Measurements from ENCODE around the gene ATF7. TPM values are rescaled to one million over a fixed set of nuclear protein-coding genes. Genes with fewer than 3 reads are reported as not detected.

Gene ATF7
- total and polyA plus RNA-seq, 9 of the 15 experiments (the other 6 are each of a cell fraction or from before 2014, with no cell fraction given) = 10.6 to 30.4 (median 20.7) TPM

GRCh38 chr12:53612978-53613377, 13.2 kb downstream of the ATF7 start:
- 100% methylated on average over 2 of the region's 2 CpGs for WGBS (ENCODE audit: insufficient coverage, low coverage, missing lambda C conversion rate)
- no peak for DNase-seq (ENCODE audit: extremely low read depth in 1 of 4, low spot score in 3 of 4)
- no TSS peak for BruUV-seq (replicated peaks)
- H3K36me3 ChIP-seq (ENCODE audit: control insufficient read depth, insufficient read depth, low read length) = peaks cover 9% of the 10 kb centered on the region; the same call in 2 of the 3 replicates
- no peaks in the 10 kb centered on the region for H3K9me1 ChIP-seq (ENCODE audit: control insufficient read depth, insufficient read depth, low read length)
- H3K4me1 ChIP-seq (replicated peaks in 1 of 2; ENCODE audit: control insufficient read depth in 2 of 2, insufficient read depth in 2 of 2, low read length in 2 of 2) = 0 out of 5 replicates have a peak, but pooled peaks cover under 1 to 5% of the 10 kb centered on the region in 2 experiments
- POLR2A ChIA-PET = interaction anchor here (4.7 kb wide), 1 partner anchor 11 kb away, joined by 46 read pairs; the partner anchor contains the start of gene ATF7
- CTCF ChIA-PET (ENCODE audit: low intra/inter-chr PET ratio) = no interaction called here
- ATAC-seq = no peak
- no peaks in the 10 kb centered on the region for H4K20me1 ChIP-seq (replicated peaks; ENCODE audit: control insufficient read depth, insufficient read depth, low read length)
- in situ Hi-C loops (cut with MboI) (no loop called here), intact Hi-C loops (cut with micrococcal nuclease) (no loop called here)
- FAIRE-seq = no peak
- no peak for TF ChIP-seq JUN (IDR thresholded peaks at IDR 0.05; ENCODE audit: borderline replicate concordance, low read depth, low read length)
- no peak for TF ChIP-seq JUN (CRISPR knock-in tag; IDR thresholded peaks at IDR 0.05; ENCODE audit: borderline replicate concordance)
- no peak for TF ChIP-seq PPARD (CRISPR knock-in tag; IDR thresholded peaks at IDR 0.05)
- no peak for TF ChIP-seq AFF4 (CRISPR knock-in tag; IDR thresholded peaks at IDR 0.05)
- no peak for TF ChIP-seq PHB (CRISPR knock-in tag; IDR thresholded peaks at IDR 0.05)
- no peak for TF ChIP-seq ZNF644 (tag; IDR thresholded peaks at IDR 0.05; ENCODE audit: low read depth)
- no peak for TF ChIP-seq CREM (IDR thresholded peaks at IDR 0.05; ENCODE audit: low read depth)
- no peak overlapping the region for H2AFZ ChIP-seq (ENCODE audit: low read depth, low read length)
- H3K79me2 ChIP-seq (ENCODE audit: control insufficient read depth, insufficient read depth, low read length) = peaks cover 37% of the 10 kb centered on the region
- H3K4me3 ChIP-seq = no peak overlapping the region
- no peaks in the 10 kb centered on the region for H3K9me3 ChIP-seq (replicated peaks; ENCODE audit: control insufficient read depth, insufficient read depth, low read depth, low read length)
- H3K9ac ChIP-seq (ENCODE audit: insufficient read depth in 1 of 2, low read depth in 2 of 2, low read length in 2 of 2) = no peak overlapping the region
- H3K4me2 ChIP-seq (ENCODE audit: insufficient read depth, low read length) = no peak overlapping the region
- H3K27me3 ChIP-seq (ENCODE audit: control insufficient read depth in 2 of 2, insufficient read depth in 2 of 2, low read length in 2 of 2) = no peaks in the 10 kb centered on the region
- no peak overlapping the region for H3K27ac ChIP-seq (ENCODE audit: extremely low read depth, low read depth, low read length)

All from K562 (cell line).